GM12874 (cell line): ENCODE data around the gene IRF2.

Experiments
- CTCF ChIP-seq: IDR thresholded peaks from 2 replicates; pipeline ENCODE4 v1.5.1; 2011; ENCODE audit warnings: low read depth, mild to moderate bottlenecking, control low read depth, low read length, moderate library complexity; ENCODE audit not compliant: insufficient read depth

Gene IRF2

GRCh38 chr4:184424279-184424678 lies 50.1 kb downstream of the IRF2 start:
- no peak for TF ChIP-seq CTCF

- TF ChIP-seq CTCF: no peak
These were observed 51.2 kb downstream of the IRF2 start for GRCh38 chr4:184423003-184423686.

- TF ChIP-seq CTCF: no peak
These were observed 52.0 kb downstream of the IRF2 start for GRCh38 chr4:184422378-184422777.

- TF ChIP-seq CTCF: no peak
These were observed 52.7 kb downstream of the IRF2 start for GRCh38 chr4:184421533-184422155.

- no peak for TF ChIP-seq CTCF
These were observed 53.4 kb downstream of the IRF2 start for GRCh38 chr4:184420881-184421416.

- TF ChIP-seq CTCF: no peak
These were observed 53.9 kb downstream of the IRF2 start for GRCh38 chr4:184420402-184420801.

- TF ChIP-seq CTCF: no peak
These were observed 54.4 kb downstream of the IRF2 start for GRCh38 chr4:184419976-184420375.
